ENCODE data around the gene PPA1. TPM values are rescaled to one million over a fixed set of nuclear protein-coding genes. Genes with fewer than 3 reads are reported as not detected.

PPA1 gene
- total RNA-seq, 3 donors from 2014 or later (not counting 1 experiment from before 2014, with no cell fraction given): 17.0 to 26.5 (median 19.2) TPM

- TF ChIP-seq CTCF (IDR thresholded peaks at IDR 0.05): no peak
- no peaks in the 10 kb centered on the region for H3K27me3 Mint-ChIP-seq (ENCODE audit: low read depth in 2 of 2)
- H3K36me3 ChIP-seq (ENCODE audit: control insufficient read depth, insufficient read depth, low read length): peaks cover 23% of the 10 kb centered on the region
- H3K27ac Mint-ChIP-seq: peak overlapping the region in 1 of 2 donors; percentile 98
- H3K9me3 Mint-ChIP-seq: no peaks in the 10 kb centered on the region
- peaks cover 73 to 75% of the 10 kb centered on the region in 2 donors for H3K4me1 Mint-ChIP-seq
- 80% methylated on average over 3 of the region's 3 CpGs for WGBS (ENCODE audit: insufficient coverage)
- H3K36me3 Mint-ChIP-seq: no peaks in the 10 kb centered on the region
- no peak for ATAC-seq
- intact Hi-C loops (cut with micrococcal nuclease): loop anchor here (10.0 kb wide), 1 partner anchor 448 kb away; no protein-coding TSS in a partner anchor
- no peak overlapping the region for H3K27ac ChIP-seq (ENCODE audit: low read length)
- H3K4me3 Mint-ChIP-seq: no peak overlapping the region
- H3K9me3 ChIP-seq (ENCODE audit: control insufficient read depth, insufficient read depth, low read length): no peaks in the 10 kb centered on the region
- no peaks in the 10 kb centered on the region for H3K27me3 ChIP-seq (ENCODE audit: control insufficient read depth, insufficient read depth, low read length)
- peaks cover 50% of the 10 kb centered on the region for H3K4me1 ChIP-seq (ENCODE audit: control insufficient read depth, insufficient read depth, low read length)
- DNase-seq: no peak
- no peak overlapping the region for H3K4me3 ChIP-seq (ENCODE audit: low read length)
Observed at GRCh38 chr10:70166394-70166793, 66.8 kb downstream of the PPA1 start.

GRCh38 chr10:70164163-70164562, 69.1 kb downstream of the PPA1 start:
- H3K4me1 ChIP-seq (ENCODE audit: control insufficient read depth, insufficient read depth, low read length): peaks cover 39% of the 10 kb centered on the region
- H3K9me3 ChIP-seq (ENCODE audit: control insufficient read depth, insufficient read depth, low read length): no peaks in the 10 kb centered on the region
- no peak for ATAC-seq
- TF ChIP-seq CTCF (IDR thresholded peaks at IDR 0.05): no peak
- DNase-seq: peak in 1 of 2 donors; percentile 32
- no peaks in the 10 kb centered on the region for H3K27me3 ChIP-seq (ENCODE audit: control insufficient read depth, insufficient read depth, low read length)
- peak overlapping the region; percentile 8 for H3K27ac ChIP-seq (ENCODE audit: low read length)
- no peaks in the 10 kb centered on the region for H3K36me3 Mint-ChIP-seq
- peaks cover 70 to 80% of the 10 kb centered on the region in 2 donors for H3K4me1 Mint-ChIP-seq
- WGBS (ENCODE audit: insufficient coverage): 34% methylated on average over 3 of the region's 3 CpGs
- H3K27me3 Mint-ChIP-seq (ENCODE audit: low read depth in 2 of 2): no peaks in the 10 kb centered on the region
- intact Hi-C loops (cut with micrococcal nuclease): loop anchor here (10.0 kb wide), 1 partner anchor 451 kb away; no protein-coding TSS in a partner anchor
- H3K27ac Mint-ChIP-seq: peak overlapping the region; percentile 78 to 81
- H3K4me3 ChIP-seq (ENCODE audit: low read length): no peak overlapping the region
- H3K9me3 Mint-ChIP-seq: no peaks in the 10 kb centered on the region
- peak overlapping the region; percentile 84 for H3K4me3 Mint-ChIP-seq
- H3K36me3 ChIP-seq (ENCODE audit: control insufficient read depth, insufficient read depth, low read length): peaks cover 40% of the 10 kb centered on the region

GRCh38 chr10:70163448-70163847, 69.8 kb downstream of the PPA1 start:
- peaks cover 35% of the 10 kb centered on the region for H3K4me1 ChIP-seq (ENCODE audit: control insufficient read depth, insufficient read depth, low read length)
- H3K4me3 ChIP-seq (ENCODE audit: low read length): no peak overlapping the region
- Mint-ChIP-seq H3K4me3 (peak overlapping the region; percentile 84), H3K27me3 (ENCODE audit: low read depth in 2 of 2) (no peaks in the 10 kb centered on the region), H3K27ac (peak overlapping the region; percentile 78 to 81), H3K36me3 (no peaks in the 10 kb centered on the region), H3K4me1 (peaks cover 63 to 73% of the 10 kb centered on the region in 2 donors), H3K9me3 (no peaks in the 10 kb centered on the region)
- TF ChIP-seq CTCF (IDR thresholded peaks at IDR 0.05): no peak
- no peaks in the 10 kb centered on the region for H3K27me3 ChIP-seq (ENCODE audit: control insufficient read depth, insufficient read depth, low read length)
- H3K9me3 ChIP-seq (ENCODE audit: control insufficient read depth, insufficient read depth, low read length): no peaks in the 10 kb centered on the region
- DNase-seq: no peak
- whole genome bisulfite sequencing (ENCODE audit: insufficient coverage): 65% methylated on average over 4 of the region's 4 CpGs
- no peak for ATAC-seq
- intact Hi-C loops (cut with micrococcal nuclease): loop anchor here (2.0 to 10.0 kb wide), 2 partner anchors 17 to 451 kb away; partner anchors contain the start of gene TYSND1
- peaks cover 43% of the 10 kb centered on the region for H3K36me3 ChIP-seq (ENCODE audit: control insufficient read depth, insufficient read depth, low read length)
- H3K27ac ChIP-seq (ENCODE audit: low read length): peak overlapping the region; percentile 52

GRCh38 chr10:70162892-70163201, 70.4 kb downstream of the PPA1 start:
- no peaks in the 10 kb centered on the region for H3K27me3 Mint-ChIP-seq (ENCODE audit: low read depth in 2 of 2)
- peaks cover 57 to 67% of the 10 kb centered on the region in 2 donors for H3K4me1 Mint-ChIP-seq
- H3K36me3 Mint-ChIP-seq: no peaks in the 10 kb centered on the region
- H3K4me3 ChIP-seq (ENCODE audit: low read length): no peak overlapping the region
- ATAC-seq (peak; percentile 92), DNase-seq (peak in 1 of 2 donors; percentile 74)
- no peaks in the 10 kb centered on the region for H3K9me3 ChIP-seq (ENCODE audit: control insufficient read depth, insufficient read depth, low read length)
- intact Hi-C loops (cut with micrococcal nuclease): loop anchor here (2.0 to 10.0 kb wide), 2 partner anchors 16 to 452 kb away; partner anchors contain the start of gene TYSND1
- peak overlapping the region; percentile 52 for H3K27ac ChIP-seq (ENCODE audit: low read length)
- H3K36me3 ChIP-seq (ENCODE audit: control insufficient read depth, insufficient read depth, low read length): peaks cover 49% of the 10 kb centered on the region
- TF ChIP-seq CTCF (IDR thresholded peaks at IDR 0.05): no peak
- H3K27me3 ChIP-seq (ENCODE audit: control insufficient read depth, insufficient read depth, low read length): no peaks in the 10 kb centered on the region
- peak overlapping the region; percentile 84 for H3K4me3 Mint-ChIP-seq
- peak overlapping the region; percentile 78 to 81 for H3K27ac Mint-ChIP-seq
- WGBS (ENCODE audit: insufficient coverage): 17% methylated on average over 1 of the region's 1 CpG
- no peaks in the 10 kb centered on the region for H3K9me3 Mint-ChIP-seq
- peaks cover 29% of the 10 kb centered on the region for H3K4me1 ChIP-seq (ENCODE audit: control insufficient read depth, insufficient read depth, low read length)
